ENCODE measurements around the gene B3GNT7. TPM values are rescaled to one million over a fixed set of nuclear protein-coding genes. Genes with fewer than 3 reads are reported as not detected.

Gene B3GNT7
- total RNA-seq, 1 experiment from 2014 or later: 83.3 TPM

DNA sequence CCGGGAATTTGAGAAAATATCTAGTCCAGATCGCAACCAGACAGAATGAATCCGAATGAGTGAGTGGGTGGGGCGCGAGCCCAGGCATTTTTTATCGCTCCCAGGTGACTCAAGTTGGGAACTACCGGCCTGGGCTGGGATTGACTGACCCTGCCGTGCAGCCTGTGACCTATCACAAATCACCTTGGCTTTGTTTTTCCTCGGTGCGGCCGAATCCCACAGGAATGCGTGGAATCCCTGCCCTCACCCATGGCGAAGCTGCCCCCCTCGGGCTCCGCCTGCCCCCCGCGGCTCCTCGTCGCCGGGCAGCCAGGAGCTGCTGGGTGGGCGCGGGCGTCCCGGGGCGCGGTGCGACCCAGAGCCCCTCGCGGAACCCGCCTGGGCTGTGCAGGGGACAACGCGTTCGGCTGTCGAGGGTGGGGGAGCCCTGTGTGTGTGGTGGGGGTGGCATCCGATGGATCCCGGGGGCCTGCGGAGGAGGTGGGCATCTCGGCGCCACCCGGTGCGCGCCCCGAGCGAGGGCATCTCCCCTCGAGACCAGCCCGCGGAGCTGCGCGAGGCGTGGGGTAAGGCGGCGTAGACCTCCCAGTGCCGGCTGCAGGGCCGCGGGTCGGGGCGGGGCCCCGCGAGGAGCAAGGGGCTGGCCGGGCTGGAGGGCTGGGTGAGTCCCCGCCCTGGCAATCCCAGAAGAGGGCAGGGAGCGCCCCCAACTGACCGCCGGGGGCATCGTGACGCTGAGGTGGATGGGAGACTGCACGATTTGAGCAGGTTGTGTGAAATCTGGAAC, 16.5 kb downstream of the B3GNT7 start:
- Histone ChIP-seq H3K27me3 (ENCODE audit: control insufficient read depth, insufficient read depth, low read length) (no peaks in the 10 kb centered on the region), H3K4me3 (ENCODE audit: low read depth in 2 of 2, low read length in 2 of 2) (peak overlapping the region; percentile 65 to 79), H3K4me1 (ENCODE audit: control insufficient read depth, insufficient read depth, low read length) (peaks cover 27% of the 10 kb centered on the region), H3K9me3 (ENCODE audit: control insufficient read depth, insufficient read depth, low read depth, low read length) (no peaks in the 10 kb centered on the region), H3K36me3 (ENCODE audit: control insufficient read depth, insufficient read depth, low read length) (no peaks in the 10 kb centered on the region), H3K27ac (ENCODE audit: low read length) (peak overlapping the region; percentile 78)
- no TSS peak for BruUV-seq (replicated peaks)
- TF ChIP-seq, protein P1, sequence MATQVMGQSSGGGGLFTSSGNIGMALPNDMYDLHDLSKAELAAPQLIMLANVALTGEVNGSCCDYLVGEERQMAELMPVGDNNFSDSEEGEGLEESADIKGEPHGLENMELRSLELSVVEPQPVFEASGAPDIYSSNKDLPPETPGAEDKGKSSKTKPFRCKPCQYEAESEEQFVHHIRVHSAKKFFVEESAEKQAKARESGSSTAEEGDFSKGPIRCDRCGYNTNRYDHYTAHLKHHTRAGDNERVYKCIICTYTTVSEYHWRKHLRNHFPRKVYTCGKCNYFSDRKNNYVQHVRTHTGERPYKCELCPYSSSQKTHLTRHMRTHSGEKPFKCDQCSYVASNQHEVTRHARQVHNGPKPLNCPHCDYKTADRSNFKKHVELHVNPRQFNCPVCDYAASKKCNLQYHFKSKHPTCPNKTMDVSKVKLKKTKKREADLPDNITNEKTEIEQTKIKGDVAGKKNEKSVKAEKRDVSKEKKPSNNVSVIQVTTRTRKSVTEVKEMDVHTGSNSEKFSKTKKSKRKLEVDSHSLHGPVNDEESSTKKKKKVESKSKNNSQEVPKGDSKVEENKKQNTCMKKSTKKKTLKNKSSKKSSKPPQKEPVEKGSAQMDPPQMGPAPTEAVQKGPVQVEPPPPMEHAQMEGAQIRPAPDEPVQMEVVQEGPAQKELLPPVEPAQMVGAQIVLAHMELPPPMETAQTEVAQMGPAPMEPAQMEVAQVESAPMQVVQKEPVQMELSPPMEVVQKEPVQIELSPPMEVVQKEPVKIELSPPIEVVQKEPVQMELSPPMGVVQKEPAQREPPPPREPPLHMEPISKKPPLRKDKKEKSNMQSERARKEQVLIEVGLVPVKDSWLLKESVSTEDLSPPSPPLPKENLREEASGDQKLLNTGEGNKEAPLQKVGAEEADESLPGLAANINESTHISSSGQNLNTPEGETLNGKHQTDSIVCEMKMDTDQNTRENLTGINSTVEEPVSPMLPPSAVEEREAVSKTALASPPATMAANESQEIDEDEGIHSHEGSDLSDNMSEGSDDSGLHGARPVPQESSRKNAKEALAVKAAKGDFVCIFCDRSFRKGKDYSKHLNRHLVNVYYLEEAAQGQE (IDR thresholded peaks at IDR 0.05; ENCODE audit: insufficient read depth in 1 of 2, low read depth in 2 of 2, low read length in 1 of 2): no peak
- TF ChIP-seq, protein P2, sequence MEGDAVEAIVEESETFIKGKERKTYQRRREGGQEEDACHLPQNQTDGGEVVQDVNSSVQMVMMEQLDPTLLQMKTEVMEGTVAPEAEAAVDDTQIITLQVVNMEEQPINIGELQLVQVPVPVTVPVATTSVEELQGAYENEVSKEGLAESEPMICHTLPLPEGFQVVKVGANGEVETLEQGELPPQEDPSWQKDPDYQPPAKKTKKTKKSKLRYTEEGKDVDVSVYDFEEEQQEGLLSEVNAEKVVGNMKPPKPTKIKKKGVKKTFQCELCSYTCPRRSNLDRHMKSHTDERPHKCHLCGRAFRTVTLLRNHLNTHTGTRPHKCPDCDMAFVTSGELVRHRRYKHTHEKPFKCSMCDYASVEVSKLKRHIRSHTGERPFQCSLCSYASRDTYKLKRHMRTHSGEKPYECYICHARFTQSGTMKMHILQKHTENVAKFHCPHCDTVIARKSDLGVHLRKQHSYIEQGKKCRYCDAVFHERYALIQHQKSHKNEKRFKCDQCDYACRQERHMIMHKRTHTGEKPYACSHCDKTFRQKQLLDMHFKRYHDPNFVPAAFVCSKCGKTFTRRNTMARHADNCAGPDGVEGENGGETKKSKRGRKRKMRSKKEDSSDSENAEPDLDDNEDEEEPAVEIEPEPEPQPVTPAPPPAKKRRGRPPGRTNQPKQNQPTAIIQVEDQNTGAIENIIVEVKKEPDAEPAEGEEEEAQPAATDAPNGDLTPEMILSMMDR (IDR thresholded peaks at IDR 0.05): peak; percentile 98
- 0 out of 2 replicates have a peak, but pooled peaks have one; percentile 57 for TF ChIP-seq SIN3A (IDR thresholded peaks at IDR 0.05; ENCODE audit: borderline replicate concordance, insufficient read depth, low read depth, low read length)
- TF ChIP-seq TCF7L2 (IDR thresholded peaks at IDR 0.05; ENCODE audit: low read depth, low read length): no peak
- no peak; the same call in 1 of the 2 replicates for TF ChIP-seq POLR2AphosphoS5 (IDR thresholded peaks at IDR 0.05; ENCODE audit: low read depth, low read length)
- ChIA-PET POLR2A (interaction anchor here (0.6 kb wide), 1 partner anchor 88 kb away, joined by 4 read pairs; no protein-coding TSS in a partner anchor), CTCF (interaction anchor here (0.6 to 0.8 kb wide), 3 partner anchors 105 to 141 kb away, joined by 3 read pairs; no protein-coding TSS in a partner anchor)
- peak; percentile 98 for ATAC-seq
- in situ Hi-C loops (cut with HindIII; ENCODE audit: low pct_unique_long_range_greater_than_20kb, low sequenced_read_pairs) (loop anchor here (25.0 kb wide), 1 partner anchor 100 kb away; no protein-coding TSS in a partner anchor), intact Hi-C loops (cut with micrococcal nuclease; ENCODE audit: unreplicated experiment) (loop anchor here (5.0 kb wide), 1 partner anchor 185 kb away; no protein-coding TSS in a partner anchor)
- DNase-seq (ENCODE audit: low read depth, low spot score): peak; percentile 57

DNA sequence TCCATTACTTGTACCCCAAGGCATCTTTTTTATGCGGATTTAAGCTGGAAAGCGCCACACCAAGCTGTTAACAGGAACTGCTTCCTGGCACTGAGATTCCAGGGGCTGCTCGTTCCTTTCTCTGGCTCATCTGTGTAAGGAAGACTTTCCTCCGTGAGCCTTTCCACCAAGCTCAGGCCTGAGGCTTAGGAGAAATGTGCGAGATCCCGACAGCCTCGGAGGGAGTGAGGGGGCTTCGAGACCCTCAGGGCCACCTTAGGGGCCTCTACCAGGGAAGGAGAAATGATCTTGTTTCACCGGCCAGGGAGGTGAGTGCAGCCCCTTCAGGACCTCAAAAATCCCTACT, 17.1 kb downstream of the B3GNT7 start:
- Histone ChIP-seq H3K36me3 (ENCODE audit: control insufficient read depth, insufficient read depth, low read length) (no peaks in the 10 kb centered on the region), H3K4me3 (ENCODE audit: low read depth in 2 of 2, low read length in 2 of 2) (peak overlapping the region; percentile 65 to 79), H3K9me3 (ENCODE audit: control insufficient read depth, insufficient read depth, low read depth, low read length) (no peaks in the 10 kb centered on the region), H3K4me1 (ENCODE audit: control insufficient read depth, insufficient read depth, low read length) (peaks cover 27% of the 10 kb centered on the region), H3K27ac (ENCODE audit: low read length) (peak overlapping the region; percentile 78), H3K27me3 (ENCODE audit: control insufficient read depth, insufficient read depth, low read length) (no peaks in the 10 kb centered on the region)
- POLR2A ChIA-PET: interaction anchor here (0.6 kb wide), 1 partner anchor 89 kb away, joined by 4 read pairs; no protein-coding TSS in a partner anchor
- peak; percentile 35 for ATAC-seq
- intact Hi-C loops (cut with micrococcal nuclease; ENCODE audit: unreplicated experiment): loop anchor here (5.0 kb wide), 1 partner anchor 185 kb away; no protein-coding TSS in a partner anchor
- DNase-seq (ENCODE audit: low read depth, low spot score): no peak
- BruUV-seq (replicated peaks): no TSS peak
- in situ Hi-C loops (cut with HindIII; ENCODE audit: low pct_unique_long_range_greater_than_20kb, low sequenced_read_pairs): loop anchor here (25.0 kb wide), 1 partner anchor 100 kb away; no protein-coding TSS in a partner anchor
- TF ChIP-seq, protein P2 (IDR thresholded peaks at IDR 0.05): no peak
- no peak for TF ChIP-seq TCF7L2 (IDR thresholded peaks at IDR 0.05; ENCODE audit: low read depth, low read length)
- TF ChIP-seq, protein P1 (IDR thresholded peaks at IDR 0.05; ENCODE audit: insufficient read depth in 1 of 2, low read depth in 2 of 2, low read length in 1 of 2): no peak
- TF ChIP-seq POLR2AphosphoS5 (IDR thresholded peaks at IDR 0.05; ENCODE audit: low read depth, low read length): no peak
- no peak for TF ChIP-seq SIN3A (IDR thresholded peaks at IDR 0.05; ENCODE audit: borderline replicate concordance, insufficient read depth, low read depth, low read length)
- CTCF ChIA-PET: interaction anchor here (0.6 to 1.0 kb wide), 4 partner anchors 40 to 141 kb away, joined by 3 to 7 read pairs (median 4); no protein-coding TSS in a partner anchor

Measured in Panc1 (cell line).